IPS-18a (cell line): ENCODE data around the gene ARID3C.

Experiments used
- H3K27ac ChIP-seq: one replicate; pipeline ENCODE4 v1.5.1; 2013; ENCODE audit warnings: low read length
- H3K27me3 ChIP-seq: one replicate; pipeline ENCODE4 v1.6.1; 2013; ENCODE audit warnings: mild to moderate bottlenecking, low read length; ENCODE audit not compliant: control insufficient read depth, insufficient read depth
- H3K36me3 ChIP-seq: one replicate; pipeline ENCODE4 v1.6.1; 2013; ENCODE audit warnings: low read depth, low read length; ENCODE audit not compliant: control insufficient read depth
- H3K4me1 ChIP-seq: one replicate; pipeline ENCODE4 v1.6.1; 2013; ENCODE audit warnings: low read depth, low read length; ENCODE audit not compliant: control insufficient read depth
- H3K4me3 ChIP-seq: one replicate; pipeline ENCODE4 v1.5.1; 2013; ENCODE audit warnings: low read length
- H3K9ac ChIP-seq: one replicate; pipeline ENCODE4 v1.6.1; 2013; ENCODE audit warnings: mild to moderate bottlenecking, low read length, moderate library complexity
- H3K9me3 ChIP-seq: one replicate; pipeline ENCODE4 v1.6.1; 2013; ENCODE audit warnings: low read depth, low read length; ENCODE audit not compliant: control insufficient read depth

ARID3C gene

DNA sequence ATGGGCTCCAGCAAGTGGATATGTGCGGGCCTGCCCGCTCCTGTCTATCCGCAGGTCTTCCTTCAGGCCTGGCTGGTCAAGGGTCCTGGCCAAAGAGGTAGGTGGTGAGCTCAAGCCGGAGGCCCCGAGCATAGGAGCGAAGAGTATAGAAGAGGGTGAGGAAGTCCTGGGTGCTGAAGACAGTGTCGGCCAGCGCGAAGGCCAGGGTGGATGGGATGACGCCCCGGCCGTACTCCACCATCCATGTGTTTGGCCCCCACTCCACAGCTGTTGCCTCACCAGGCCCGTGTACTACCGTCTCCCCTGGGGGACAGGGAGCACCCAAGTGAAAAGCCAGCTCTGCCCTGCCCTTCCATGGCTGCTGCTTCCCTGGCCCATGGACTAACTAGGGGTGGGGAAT, 6.7 kb upstream of the ARID3C start:
- Histone ChIP-seq H3K9ac (no peak overlapping the region), H3K9me3 (no peaks in the 10 kb centered on the region), H3K27ac (no peak overlapping the region), H3K27me3 (peaks cover 18% of the 10 kb centered on the region), H3K4me1 (peaks cover 5% of the 10 kb centered on the region), H3K4me3 (no peak overlapping the region), H3K36me3 (peaks cover 5% of the 10 kb centered on the region)

DNA sequence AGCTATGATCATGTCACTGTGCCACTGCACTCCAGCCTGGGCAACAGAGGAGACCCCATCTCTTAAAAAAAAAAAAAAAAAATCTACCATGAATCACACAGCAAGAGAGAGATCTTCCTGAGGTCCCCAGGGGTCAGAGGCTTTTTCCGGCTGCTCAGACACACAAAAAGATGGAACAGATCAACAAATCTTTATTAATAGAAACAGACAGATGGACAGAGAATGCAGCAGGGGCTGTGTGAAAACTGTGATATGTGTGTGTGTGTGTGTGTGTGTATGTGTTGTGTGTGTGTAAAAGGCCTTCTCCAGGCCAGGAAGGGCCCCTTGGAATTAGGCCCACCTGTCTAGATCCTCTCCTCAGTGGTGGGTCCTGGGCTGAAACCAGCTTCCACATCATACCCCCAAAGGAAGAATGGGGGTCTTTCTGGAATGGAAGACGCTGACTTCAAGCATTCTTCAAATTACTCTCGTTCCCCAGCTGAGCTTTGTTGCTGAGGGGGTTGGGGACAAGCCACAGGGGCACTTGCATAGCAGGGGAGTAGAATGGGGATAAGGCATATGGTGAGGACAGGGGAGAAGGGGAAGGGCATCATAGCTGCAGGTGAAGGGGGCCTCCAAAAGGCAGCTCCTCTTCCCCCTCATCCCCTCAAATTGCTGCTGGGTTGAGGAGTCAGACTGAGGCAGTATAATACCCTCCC, 5.8 kb upstream of the ARID3C start:
- no peaks in the 10 kb centered on the region for H3K9me3 ChIP-seq
- H3K9ac ChIP-seq, result no peak overlapping the region
- H3K36me3 ChIP-seq, result peaks cover 5% of the 10 kb centered on the region
- peaks cover 5% of the 10 kb centered on the region for H3K4me1 ChIP-seq
- no peak overlapping the region for H3K4me3 ChIP-seq
- H3K27me3 ChIP-seq, result peaks cover 27% of the 10 kb centered on the region
- no peak overlapping the region for H3K27ac ChIP-seq

DNA sequence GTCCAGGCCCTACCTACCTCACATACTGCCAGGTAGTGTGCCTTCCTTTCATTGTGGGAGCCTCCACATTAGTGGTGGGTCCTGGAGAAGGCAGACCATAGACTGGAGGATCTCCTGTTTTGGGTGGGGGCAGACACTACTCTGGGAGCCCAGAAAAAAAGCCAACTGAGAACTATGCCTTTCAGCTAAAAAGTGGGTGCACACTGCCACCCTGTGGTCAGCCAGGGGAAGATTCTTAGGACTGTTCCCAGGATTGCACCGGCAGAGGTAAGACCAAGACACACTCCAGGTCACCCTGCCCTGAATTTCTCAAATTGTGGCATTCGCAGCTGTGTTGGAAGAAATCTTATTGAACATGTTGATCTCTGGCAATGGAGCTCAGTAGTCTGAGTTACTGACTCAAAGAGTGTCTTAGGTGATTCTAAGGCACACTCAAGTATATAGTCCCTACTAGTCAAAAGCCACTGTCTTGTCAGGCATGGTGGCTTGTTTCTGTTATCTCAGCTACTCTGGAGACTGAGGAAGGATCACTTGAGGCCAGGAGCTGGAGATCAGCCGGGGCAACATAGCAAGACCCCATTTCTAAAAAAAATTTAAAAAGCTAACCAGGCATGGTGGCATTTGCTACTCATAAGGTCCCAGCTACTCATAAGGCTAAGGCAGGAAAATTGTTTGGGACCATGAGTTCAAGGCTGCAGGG, 5.1 kb upstream of the ARID3C start:
- peaks cover 34% of the 10 kb centered on the region for H3K27me3 ChIP-seq
- H3K27ac ChIP-seq, result no peak overlapping the region
- H3K4me3 ChIP-seq, result no peak overlapping the region
- peaks cover 5% of the 10 kb centered on the region for H3K4me1 ChIP-seq
- H3K36me3 ChIP-seq, result peaks cover 5% of the 10 kb centered on the region
- no peak overlapping the region for H3K9ac ChIP-seq
- no peaks in the 10 kb centered on the region for H3K9me3 ChIP-seq

DNA sequence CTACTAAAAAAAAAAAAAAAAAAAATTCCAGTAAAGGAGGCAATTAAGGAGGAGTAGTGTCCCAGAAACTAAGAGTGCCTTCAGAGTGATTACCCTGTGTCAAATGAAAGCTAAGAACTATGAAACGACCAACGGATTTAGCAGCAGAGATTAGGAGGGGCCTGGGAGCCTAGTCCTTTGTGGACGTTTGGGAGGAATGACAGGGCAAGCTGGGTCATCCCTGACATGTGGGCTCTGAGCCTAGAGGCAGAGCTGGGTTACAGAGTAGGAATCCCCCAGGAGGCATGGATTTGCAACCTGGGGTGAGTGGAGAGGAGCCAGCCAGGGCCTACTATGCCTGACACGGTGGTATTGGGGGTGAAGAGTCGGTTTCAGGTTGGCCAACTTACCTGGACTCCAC, 4.3 kb upstream of the ARID3C start:
- H3K4me3 ChIP-seq, result no peak overlapping the region
- no peak overlapping the region for H3K9ac ChIP-seq
- H3K27me3 ChIP-seq, result peaks cover 42% of the 10 kb centered on the region
- peaks cover 4% of the 10 kb centered on the region for H3K4me1 ChIP-seq
- H3K9me3 ChIP-seq, result no peaks in the 10 kb centered on the region
- no peak overlapping the region for H3K27ac ChIP-seq
- peaks cover 5% of the 10 kb centered on the region for H3K36me3 ChIP-seq

DNA sequence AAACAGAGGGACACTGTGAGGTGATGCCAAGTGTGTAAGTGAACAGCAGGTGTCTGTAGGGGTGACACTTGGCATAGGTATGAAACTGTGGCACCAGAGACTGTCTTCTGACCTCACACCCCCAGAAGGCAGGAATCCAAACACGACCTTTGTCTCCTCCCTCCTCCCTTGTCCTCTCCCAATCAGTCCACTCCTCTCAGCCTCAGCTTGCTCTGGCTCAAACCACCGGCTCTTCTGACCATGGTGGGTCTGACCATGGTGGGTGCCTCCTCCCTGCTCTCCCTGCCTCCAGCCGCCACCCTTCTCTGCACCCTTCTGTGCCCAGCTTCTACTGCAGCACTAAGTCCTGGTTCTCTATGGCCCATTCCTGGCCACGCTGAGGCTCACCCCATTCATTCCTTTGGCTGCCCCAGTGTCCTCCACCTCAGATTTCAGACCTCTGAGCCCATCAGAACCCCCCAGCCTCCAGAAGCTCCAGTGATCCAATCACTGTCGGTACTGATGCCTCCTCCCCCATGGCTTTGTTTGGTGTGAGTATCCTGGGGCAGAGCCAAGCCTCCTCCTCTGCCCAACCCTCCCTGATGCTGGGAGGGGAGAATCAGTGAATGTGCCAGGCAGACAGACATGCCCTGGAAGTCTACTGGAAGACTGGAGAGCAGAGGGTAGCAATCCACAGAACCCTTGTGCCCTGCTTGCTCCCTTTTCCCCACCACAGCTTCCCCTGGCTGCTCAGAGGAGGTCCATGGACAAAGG, 1.7 kb upstream of the ARID3C start:
- Histone ChIP-seq H3K9ac (no peak overlapping the region), H3K4me1 (peaks cover 3% of the 10 kb centered on the region), H3K9me3 (no peaks in the 10 kb centered on the region), H3K4me3 (no peak overlapping the region), H3K27ac (no peak overlapping the region), H3K27me3 (peaks cover 64% of the 10 kb centered on the region), H3K36me3 (peaks cover 4% of the 10 kb centered on the region)

DNA sequence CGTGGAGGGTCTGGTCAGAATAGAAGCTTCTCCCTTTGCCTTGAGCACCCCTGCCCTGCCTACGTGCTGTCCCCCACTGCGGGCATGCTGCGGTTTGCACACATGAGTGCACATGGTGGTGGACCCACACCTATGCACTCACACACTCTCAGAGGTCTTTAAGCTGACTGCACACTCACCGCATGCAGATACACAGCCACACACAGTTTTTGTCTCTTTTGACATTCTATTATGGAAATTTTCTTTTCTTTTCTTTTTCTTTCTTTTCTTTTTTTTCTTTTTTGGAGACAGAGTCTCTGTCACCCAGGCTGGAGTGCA, 584 bp upstream of the ARID3C start:
- peak overlapping the region; percentile 39 for H3K4me3 ChIP-seq
- H3K27ac ChIP-seq, result no peak overlapping the region

DNA sequence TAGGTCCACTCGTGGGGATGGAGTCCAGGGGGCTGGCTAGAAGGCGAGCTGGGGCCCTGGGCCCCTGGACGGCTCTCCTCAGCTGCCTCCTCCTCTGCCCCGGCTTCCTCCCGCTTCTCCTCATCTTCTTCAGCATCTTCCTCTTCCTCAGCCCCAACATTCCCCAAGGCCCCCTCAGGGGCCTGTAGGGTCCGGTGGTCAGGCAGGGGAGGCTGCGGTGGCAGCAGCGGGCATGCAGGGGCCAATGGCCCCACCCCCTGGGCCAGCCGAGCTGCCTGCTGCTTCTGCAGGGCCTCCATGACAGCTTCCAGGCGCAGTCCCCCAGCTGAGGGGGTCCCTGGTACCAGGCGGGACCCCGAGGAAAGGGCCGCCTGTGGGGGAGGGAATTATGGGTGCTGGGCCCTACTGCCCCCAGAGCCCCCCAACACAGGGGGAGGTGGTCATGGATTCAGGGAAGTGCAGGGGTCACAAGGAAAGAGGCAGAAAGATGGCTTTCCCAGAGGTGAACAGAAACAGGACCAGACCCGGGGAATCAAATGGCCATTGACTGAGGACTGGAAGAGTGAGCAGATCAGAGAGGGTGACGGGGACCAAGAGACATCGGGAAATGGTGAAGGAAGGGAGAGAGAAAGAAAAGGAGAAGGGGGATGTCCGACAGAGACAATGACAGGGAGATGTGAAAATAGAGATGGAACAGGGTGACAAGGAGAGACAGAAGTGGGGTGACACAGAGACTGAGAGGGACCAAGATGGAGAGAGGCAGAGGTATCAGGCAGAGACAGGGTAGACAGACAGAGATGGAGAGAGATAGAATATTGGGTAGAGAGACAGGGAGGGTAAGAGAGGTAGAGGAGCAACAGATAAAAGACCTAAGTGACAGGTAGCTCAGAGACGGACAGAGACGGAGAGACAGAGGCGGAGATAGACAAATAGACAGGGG, 880 bp downstream of the ARID3C start:
- no peaks in the 10 kb centered on the region for H3K36me3 ChIP-seq
- no peak overlapping the region for H3K27ac ChIP-seq
- H3K9ac ChIP-seq, result no peak overlapping the region
- no peaks in the 10 kb centered on the region for H3K9me3 ChIP-seq
- H3K4me3 ChIP-seq, result peak overlapping the region; percentile 39
- peaks cover 3% of the 10 kb centered on the region for H3K4me1 ChIP-seq
- H3K27me3 ChIP-seq, result peaks cover 84% of the 10 kb centered on the region

More for the DNA sequence above, 584 bp upstream of the ARID3C start:
- Histone ChIP-seq H3K36me3 (no peaks in the 10 kb centered on the region), H3K9ac (no peak overlapping the region), H3K4me1 (peaks cover 3% of the 10 kb centered on the region), H3K9me3 (no peaks in the 10 kb centered on the region), H3K27me3 (peaks cover 75% of the 10 kb centered on the region)

DNA sequence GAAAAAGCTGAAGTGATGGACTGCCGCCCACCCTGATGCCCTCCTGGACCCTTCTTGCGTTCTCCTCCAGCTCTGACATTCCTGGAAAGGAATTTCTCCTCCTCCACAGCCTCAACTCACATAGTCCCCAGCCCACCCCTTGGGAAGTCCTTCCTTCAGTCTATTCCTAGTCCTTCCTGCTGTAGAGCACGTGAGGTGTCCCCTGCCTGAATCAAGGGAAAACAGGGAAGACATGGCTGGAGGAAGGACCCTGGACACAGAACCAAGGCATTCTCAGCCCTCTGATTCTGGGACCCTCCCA, 3.7 kb downstream of the ARID3C start:
- Histone ChIP-seq H3K4me3 (no peak overlapping the region), H3K27me3 (peaks cover 73% of the 10 kb centered on the region), H3K9ac (no peak overlapping the region), H3K27ac (no peak overlapping the region), H3K36me3 (no peaks in the 10 kb centered on the region), H3K4me1 (peaks cover 3% of the 10 kb centered on the region), H3K9me3 (no peaks in the 10 kb centered on the region)

DNA sequence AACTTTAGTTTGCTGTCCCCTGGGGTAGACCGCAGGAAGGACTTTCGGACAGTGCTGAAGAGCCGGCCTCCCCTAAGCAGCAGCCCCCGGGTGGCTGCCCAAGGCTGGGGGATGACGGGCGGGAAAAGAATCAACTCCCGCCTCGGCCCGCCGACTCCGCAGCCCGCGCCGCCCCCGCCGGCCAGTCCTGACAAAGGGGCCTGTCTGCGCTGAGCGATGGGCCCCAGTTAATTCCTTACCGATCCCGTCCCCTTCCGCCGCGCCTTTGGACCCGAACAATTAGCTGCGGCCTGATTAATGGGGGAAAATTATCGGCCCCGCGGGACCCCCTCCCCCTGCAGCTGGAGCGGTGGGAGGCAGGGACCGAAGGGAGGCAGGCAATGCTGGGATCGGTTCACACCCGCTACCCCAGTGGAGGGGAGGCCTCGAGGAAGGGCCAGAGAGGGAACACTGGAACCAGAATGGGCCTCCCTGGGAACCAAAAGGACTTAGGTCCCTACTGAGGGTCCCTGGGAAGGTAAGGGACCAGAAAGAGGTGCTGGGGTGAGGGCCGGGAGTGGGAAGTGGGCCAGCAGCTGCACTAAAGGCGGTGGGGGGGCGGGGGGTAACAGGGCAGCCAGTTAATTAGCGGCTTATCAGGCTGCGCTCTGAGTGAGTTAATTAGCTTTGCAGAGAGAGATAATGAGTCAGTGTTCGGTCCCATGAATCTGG, 4.2 kb downstream of the ARID3C start:
- Histone ChIP-seq H3K4me1 (peaks cover 3% of the 10 kb centered on the region), H3K9ac (no peak overlapping the region), H3K27ac (no peak overlapping the region), H3K9me3 (no peaks in the 10 kb centered on the region), H3K36me3 (no peaks in the 10 kb centered on the region), H3K4me3 (peak overlapping the region; percentile 14), H3K27me3 (peaks cover 68% of the 10 kb centered on the region)

DNA sequence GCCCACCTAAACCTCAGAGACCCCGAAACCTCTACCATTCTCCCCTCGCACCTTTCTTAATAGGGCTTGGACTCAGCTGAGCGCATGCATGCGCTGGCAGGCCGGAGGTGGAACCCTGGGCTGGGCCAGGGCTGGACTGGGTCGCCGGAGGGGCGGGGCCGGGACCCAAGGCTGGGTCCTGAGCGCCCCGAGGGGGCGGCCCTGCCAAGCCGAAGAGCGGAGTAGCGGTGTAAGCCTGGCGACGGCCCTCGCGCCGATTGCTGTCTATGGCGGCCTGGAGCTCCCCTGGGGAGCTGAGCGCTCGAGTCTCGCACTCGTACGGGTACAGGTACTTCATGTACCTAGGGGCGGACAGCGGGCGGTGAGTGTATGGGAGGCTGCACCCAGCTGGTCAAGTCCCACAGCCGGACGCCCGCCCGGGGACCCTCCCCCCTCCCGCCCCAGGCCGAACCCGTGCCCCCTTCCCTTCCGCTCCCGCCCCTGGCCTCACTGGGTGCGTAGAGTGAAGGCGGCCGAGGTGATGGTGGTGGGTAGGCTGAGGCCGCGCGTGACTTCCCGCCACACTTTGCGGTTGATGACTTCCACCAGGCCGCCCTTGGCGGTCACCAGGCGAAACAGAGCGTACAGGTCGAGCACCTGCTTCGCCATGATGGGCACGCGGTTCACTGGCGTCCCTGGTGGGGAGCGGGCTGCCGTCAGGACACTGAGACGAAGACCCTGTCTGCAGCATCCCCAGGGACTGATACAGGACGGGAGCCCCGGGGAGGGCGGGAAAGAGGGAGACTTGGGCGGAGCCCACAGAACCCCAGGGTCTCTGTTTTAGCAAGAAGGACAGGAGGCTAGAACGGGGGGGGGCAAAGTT, 5.3 kb downstream of the ARID3C start:
- H3K9ac ChIP-seq, result no peak overlapping the region
- H3K9me3 ChIP-seq, result no peaks in the 10 kb centered on the region
- peaks cover 3% of the 10 kb centered on the region for H3K4me1 ChIP-seq
- no peak overlapping the region for H3K4me3 ChIP-seq
- no peaks in the 10 kb centered on the region for H3K36me3 ChIP-seq
- H3K27me3 ChIP-seq, result peaks cover 58% of the 10 kb centered on the region
- no peak overlapping the region for H3K27ac ChIP-seq
